HG03175 (cell line): ENCODE data around the gene CARD6.
A peak's percentile ranks its signal among the peaks of the same experiment; 100 is the strongest.
"Not testable (repeated sequence)": the region's sequence is repeated elsewhere in the genome, so short reads cannot be mapped to it uniquely, and the experiment has no call there.

ENCODE experiments used
- ATAC-seq: cut with Tn5 transposase; IDR thresholded peaks from one replicate; pipeline ENCODE4 v1.9.1; 2021; ENCODE audit warnings: mild to moderate bottlenecking, moderate library complexity; ENCODE audit not compliant: unreplicated experiment

The CARD6 gene

GRCh38 chr5:40827188-40827977, 13.8 kb upstream of the CARD6 start:
- ATAC-seq: no peak

- no peak for ATAC-seq
These were observed 13.0 kb upstream of the CARD6 start for GRCh38 chr5:40828021-40828631.

- ATAC-seq: no peak
These were observed 12.2 kb upstream of the CARD6 start for GRCh38 chr5:40828690-40829661.

GRCh38 chr5:40829748-40830533, 11.2 kb upstream of the CARD6 start:
- no peak for ATAC-seq

GRCh38 chr5:40831346-40832210, 9.6 kb upstream of the CARD6 start:
- no peak for ATAC-seq

GRCh38 chr5:40832345-40832744, 8.8 kb upstream of the CARD6 start:
- no peak for ATAC-seq

GRCh38 chr5:40833712-40834229, 7.4 kb upstream of the CARD6 start:
- no peak for ATAC-seq

- ATAC-seq: no peak
These were observed 6.7 kb upstream of the CARD6 start for GRCh38 chr5:40834391-40834848.

- ATAC-seq: peak; percentile 95
These were observed 6.0 kb upstream of the CARD6 start, which contains the start of gene RPL37 for GRCh38 chr5:40834849-40835787. Gene RPL37 (minus strand): TSS chr5:40835222. CDS start chr5:40835185, 37 bp downstream.

- ATAC-seq: no peak
These were observed 3.1 kb upstream of the CARD6 start for GRCh38 chr5:40838086-40838485.

- ATAC-seq: no peak
These were observed 1.2 kb downstream of the CARD6 start for GRCh38 chr5:40842351-40842750.

- no peak for ATAC-seq
These were observed 3.4 kb downstream of the CARD6 start for GRCh38 chr5:40844565-40844964.

- no peak for ATAC-seq
These were observed 5.2 kb downstream of the CARD6 start for GRCh38 chr5:40846371-40846770.

- ATAC-seq: no peak
These were observed 6.4 kb downstream of the CARD6 start for GRCh38 chr5:40847525-40847924.

- no peak for ATAC-seq
These were observed 12.5 kb downstream of the CARD6 start for GRCh38 chr5:40853632-40854192.

- no peak for ATAC-seq
These were observed 19.5 kb downstream of the CARD6 start for GRCh38 chr5:40860711-40861110.

- ATAC-seq: not testable (repeated sequence)
These were observed 23.8 kb downstream of the CARD6 start for GRCh38 chr5:40865004-40865403.

- ATAC-seq: no peak
These were observed 25.7 kb downstream of the CARD6 start for GRCh38 chr5:40866844-40867243.
